ENCODE measurements around the gene PDE4D. TPM values are rescaled to one million over a fixed set of nuclear protein-coding genes. Genes with fewer than 3 reads are reported as not detected.
"Not testable (repeated sequence)": the region's sequence is repeated elsewhere in the genome, so short reads cannot be mapped to it uniquely, and the experiment has no call there.

The PDE4D gene
- total RNA-seq, 1 donor from 2014 or later: 28.2 TPM

DNA sequence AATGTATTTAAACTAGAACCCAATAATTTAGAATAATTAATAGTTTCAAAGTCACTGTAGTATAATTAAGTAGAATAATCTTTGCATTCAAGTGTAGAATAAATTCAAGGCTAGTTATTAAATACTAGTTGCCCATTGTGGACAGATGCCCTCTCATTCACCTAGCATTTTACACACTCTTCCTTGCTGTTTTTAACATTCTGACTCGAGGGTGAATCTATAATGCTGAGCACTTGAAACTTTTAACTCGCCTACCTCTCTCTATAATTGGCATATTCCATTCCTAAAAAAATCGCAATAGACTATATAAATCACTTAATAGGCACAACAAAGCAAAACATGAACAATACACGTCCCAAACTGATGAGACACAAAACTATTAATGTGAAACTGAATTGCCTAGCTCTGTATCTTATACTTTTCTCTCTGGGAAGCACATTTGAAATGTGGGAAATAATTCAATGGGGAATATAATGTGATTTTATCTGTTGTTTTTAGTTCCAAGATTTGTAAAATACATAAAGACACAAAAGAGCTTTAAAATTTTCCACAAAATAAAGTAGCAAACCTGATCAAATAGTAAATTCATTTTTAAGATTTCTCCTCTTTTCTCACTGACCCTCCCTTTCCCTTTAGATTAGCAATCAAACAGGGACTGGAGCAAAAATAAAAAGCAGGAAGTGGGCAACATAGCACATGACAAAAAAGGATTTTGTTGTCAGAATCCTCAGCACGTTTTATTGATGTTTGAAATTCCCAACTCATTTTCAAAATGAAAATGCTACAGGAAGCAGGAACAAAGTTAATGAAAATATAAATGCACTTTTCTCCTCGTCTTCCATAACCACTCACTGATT lies 295.6 kb downstream of the PDE4D start:
- DNase-seq (no peak), ATAC-seq (ENCODE audit: low read depth) (no peak)
- H3K27me3 Mint-ChIP-seq: no peaks in the 10 kb centered on the region
- no peak for TF ChIP-seq CTCF (IDR thresholded peaks at IDR 0.05)
- H3K9me3 Mint-ChIP-seq: peaks cover 3% of the 10 kb centered on the region
- peak overlapping the region; percentile 55 for H3K4me3 Mint-ChIP-seq
- intact Hi-C loops (cut with micrococcal nuclease): no loop called here
- H3K36me3 Mint-ChIP-seq (ENCODE audit: low read depth): no peaks in the 10 kb centered on the region
- POLR2A ChIA-PET: no interaction called here
- peaks cover 21% of the 10 kb centered on the region for H3K4me1 Mint-ChIP-seq
- CTCF ChIA-PET: no interaction called here
- H3K27ac Mint-ChIP-seq: peak overlapping the region; percentile 5

DNA sequence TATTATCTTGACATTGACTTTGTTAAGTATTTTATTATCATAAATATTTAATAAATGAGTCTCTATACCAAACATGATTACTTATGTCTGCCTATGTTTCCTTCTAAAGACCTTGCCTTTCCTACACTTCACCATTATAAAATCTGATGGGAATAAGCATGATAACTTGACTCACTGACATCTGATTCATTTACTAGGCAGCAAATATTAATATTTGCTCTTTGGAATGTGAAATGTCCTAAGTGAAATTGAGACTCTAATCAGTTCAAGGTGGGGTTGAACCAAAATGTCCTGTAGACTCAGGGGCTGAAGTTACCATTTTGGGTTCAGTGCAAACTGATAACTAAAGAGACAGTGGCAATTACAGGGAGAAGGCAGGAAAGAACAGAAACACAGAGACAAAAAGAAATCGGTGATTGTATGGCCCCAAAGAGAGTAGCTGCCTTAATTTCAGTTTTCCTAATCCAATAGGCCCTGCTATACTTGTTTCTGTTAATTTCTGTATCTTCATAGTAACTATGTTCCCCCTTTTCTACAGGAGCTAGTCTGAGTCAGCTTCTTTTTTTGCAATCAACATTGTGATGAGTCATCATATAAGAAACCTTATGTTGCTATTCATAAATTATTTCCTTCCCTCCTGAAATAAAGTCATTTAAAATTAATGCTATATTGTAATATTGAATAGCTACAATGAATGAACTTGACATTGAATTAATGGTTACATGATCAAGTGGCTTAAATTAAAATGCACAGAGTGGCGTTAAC lies 296.8 kb downstream of the PDE4D start:
- ChIA-PET POLR2A (no interaction called here), CTCF (no interaction called here)
- H3K27me3 Mint-ChIP-seq: no peaks in the 10 kb centered on the region
- peaks cover 3% of the 10 kb centered on the region for H3K9me3 Mint-ChIP-seq
- ATAC-seq (ENCODE audit: low read depth): no peak
- peaks cover 21% of the 10 kb centered on the region for H3K4me1 Mint-ChIP-seq
- no peak overlapping the region for H3K4me3 Mint-ChIP-seq
- DNase-seq: no peak
- H3K36me3 Mint-ChIP-seq (ENCODE audit: low read depth): no peaks in the 10 kb centered on the region
- intact Hi-C loops (cut with micrococcal nuclease): no loop called here
- no peak overlapping the region for H3K27ac Mint-ChIP-seq
- TF ChIP-seq CTCF (IDR thresholded peaks at IDR 0.05): no peak

GRCh38 chr5:59594118-59594517 lies 299.4 kb downstream of the PDE4D start:
- CTCF ChIA-PET; POLR2A ChIA-PET; ATAC-seq (ENCODE audit: low read depth); H3K27me3 Mint-ChIP-seq; H3K4me3 Mint-ChIP-seq; H3K27ac Mint-ChIP-seq; H3K36me3 Mint-ChIP-seq (ENCODE audit: low read depth); H3K9me3 Mint-ChIP-seq; intact Hi-C loops (cut with micrococcal nuclease); DNase-seq: not testable (repeated sequence)
- H3K4me1 Mint-ChIP-seq: peaks cover 32% of the 10 kb centered on the region

DNA sequence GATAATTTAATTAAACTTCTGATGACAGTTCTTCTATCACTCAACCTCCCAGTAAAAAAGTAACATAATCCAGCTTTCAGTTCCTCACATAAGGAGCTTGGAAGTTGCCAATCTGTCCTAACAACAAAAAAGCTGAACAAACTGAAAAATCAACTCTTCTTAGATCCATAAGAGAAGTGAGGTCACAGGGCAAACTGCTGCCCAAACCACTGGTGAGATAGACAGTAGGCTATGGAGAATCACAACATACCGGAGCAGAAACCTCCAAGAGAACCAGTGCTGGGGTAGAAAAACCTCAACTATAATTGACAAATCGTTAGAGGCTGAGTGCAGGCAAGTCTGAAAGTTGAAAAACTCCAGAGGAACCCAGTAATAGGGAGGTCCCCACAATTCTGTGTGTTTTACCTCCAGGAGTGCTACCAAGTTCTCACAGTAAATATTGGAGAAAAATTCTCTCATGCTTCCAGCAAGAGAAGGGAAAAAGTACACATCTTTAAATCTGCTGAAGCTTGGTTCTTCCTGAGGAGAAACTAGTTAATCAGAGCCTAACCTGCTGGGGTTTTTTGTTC lies 300.0 kb downstream of the PDE4D start:
- Mint-ChIP-seq H3K4me3 (no peak overlapping the region), H3K36me3 (ENCODE audit: low read depth) (no peaks in the 10 kb centered on the region), H3K9me3 (peaks cover 3% of the 10 kb centered on the region), H3K27me3 (no peaks in the 10 kb centered on the region), H3K4me1 (peaks cover 28% of the 10 kb centered on the region), H3K27ac (no peak overlapping the region)
- ChIA-PET CTCF (no interaction called here), POLR2A (no interaction called here)
- TF ChIP-seq CTCF (IDR thresholded peaks at IDR 0.05): no peak
- intact Hi-C loops (cut with micrococcal nuclease): no loop called here
- ATAC-seq (ENCODE audit: low read depth): no peak
- DNase-seq: no peak

DNA sequence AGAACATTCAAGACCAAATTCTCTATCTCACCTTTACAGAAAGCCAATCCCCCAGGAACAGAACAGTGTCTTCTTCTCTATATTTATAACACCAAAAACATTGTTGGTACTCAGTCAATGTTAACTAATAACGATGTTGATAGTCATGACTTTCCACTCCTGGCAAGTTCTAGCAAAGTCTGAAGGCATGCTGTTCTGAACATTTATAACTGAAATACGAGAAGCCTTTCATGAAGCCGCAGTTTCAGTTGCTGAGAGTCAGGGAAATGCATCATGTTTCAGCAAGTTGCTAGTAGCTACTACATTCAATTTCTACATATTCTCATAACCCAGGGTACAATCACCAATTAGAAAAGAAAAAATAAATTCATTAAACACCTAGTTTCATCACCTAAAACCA lies 301.4 kb downstream of the PDE4D start:
- POLR2A ChIA-PET: no interaction called here
- Mint-ChIP-seq H3K4me3 (no peak overlapping the region), H3K4me1 (peaks cover 30% of the 10 kb centered on the region), H3K36me3 (ENCODE audit: low read depth) (no peaks in the 10 kb centered on the region), H3K27ac (no peak overlapping the region), H3K27me3 (peaks cover 5% of the 10 kb centered on the region), H3K9me3 (peaks cover 3% of the 10 kb centered on the region)
- TF ChIP-seq CTCF (IDR thresholded peaks at IDR 0.05): no peak
- intact Hi-C loops (cut with micrococcal nuclease): no loop called here
- no peak for ATAC-seq (ENCODE audit: low read depth)
- no peak for DNase-seq
- CTCF ChIA-PET: no interaction called here
